Vagina (tissue), 2 donors: Measurements from ENCODE around the gene NPAS3.

Experiments used
- CTCF ChIP-seq, 3 experiments: fragments of 450-650 bp in 2 of 3; fragments of 200-600 bp in 1 of 3; sonication (generic) in 1 of 3; IDR thresholded peaks; one replicate each; pipeline ENCODE4 v1.5.1; 2017 to 2019; ENCODE audit warnings: antibody characterized with exemption in 3 of 3, mild to moderate bottlenecking in 2 of 3, moderate library complexity in 2 of 3
- POLR2A ChIP-seq, 2 donors: fragments of 450-650 bp; IDR thresholded peaks; one replicate each; pipeline ENCODE4 v1.6.1; 2017; ENCODE audit warnings: antibody characterized with exemption in 2 of 2, mild to moderate bottlenecking in 2 of 2, moderate library complexity in 2 of 2

- TF ChIP-seq CTCF (IDR thresholded peaks at IDR 0.05), result no peak
- no peak for TF ChIP-seq POLR2A (IDR thresholded peaks at IDR 0.05)
Measured at GRCh38 chr14:33576014-33576413, 637.3 kb downstream of the NPAS3 start.
